Activated T-cell treated with anti-CD3 and anti-CD28 coated beads for 48 hours (primary cell): ENCODE results near the gene MCOLN3.
"Not testable (repeated sequence)": the region's sequence is repeated elsewhere in the genome, so short reads cannot be mapped to it uniquely, and the experiment has no call there.

Experiments
- DNase-seq: peaks from one replicate; pipeline ENCODE4 v3.0.0-alpha.2; 2020; ENCODE audit warnings: low read depth

Gene MCOLN3

DNA sequence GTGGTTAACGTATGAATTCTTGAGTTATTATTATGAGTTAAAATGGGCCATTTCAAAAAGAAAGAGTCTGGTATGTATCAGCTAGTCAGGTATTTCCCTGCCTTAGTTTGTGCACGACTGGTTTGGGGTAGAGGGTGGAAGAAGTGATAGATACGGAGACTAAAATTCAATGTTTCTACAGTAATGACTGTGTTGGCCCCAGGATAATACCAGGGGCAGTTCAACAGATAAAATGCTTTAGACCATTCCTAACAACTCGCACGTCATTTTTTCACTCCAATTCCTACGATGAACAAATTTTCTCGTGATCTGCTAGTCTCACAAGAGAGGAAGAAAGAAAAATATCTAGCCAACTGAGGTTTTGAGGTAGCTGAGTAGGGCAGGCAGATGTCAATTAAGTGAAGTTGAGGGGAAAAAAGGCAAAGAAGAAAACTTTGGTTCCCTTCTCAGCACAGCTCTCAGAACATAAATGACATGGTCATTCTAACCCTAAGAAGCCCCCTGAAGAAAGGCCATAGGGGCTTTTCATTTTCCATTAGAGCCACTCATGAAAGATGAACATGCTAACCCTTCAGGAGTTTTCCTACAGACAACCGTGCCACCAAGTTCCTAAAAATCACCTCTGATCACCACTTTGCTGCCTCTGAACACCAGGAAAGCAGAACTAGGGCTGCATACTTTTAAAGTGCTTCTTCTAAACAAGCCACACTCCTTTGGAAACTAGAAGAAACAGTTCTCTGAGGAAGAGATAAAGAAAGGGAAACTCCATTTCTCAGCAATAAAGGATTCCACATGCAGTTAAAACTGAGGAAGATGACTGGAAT, 57.0 kb downstream of the MCOLN3 start:
- no peak for DNase-seq

DNA sequence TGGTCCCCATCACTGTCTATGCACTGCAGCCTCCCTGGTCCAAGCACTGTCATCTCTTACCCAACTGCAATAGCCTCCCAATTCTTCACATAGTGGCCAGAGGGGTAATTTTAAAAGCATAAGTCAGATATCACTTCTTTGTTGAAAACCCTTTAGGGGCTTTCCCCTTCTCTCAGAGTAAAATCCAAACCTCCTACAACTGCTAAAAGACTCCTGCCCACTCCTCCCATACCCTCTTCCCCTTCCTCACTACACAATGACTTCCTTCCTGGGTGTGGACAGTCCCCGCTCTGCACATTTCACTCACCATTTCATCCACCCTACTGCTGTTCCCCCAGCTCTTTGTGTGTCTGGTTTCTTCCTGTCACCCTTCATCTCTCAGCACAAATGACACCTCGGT, 59.7 kb downstream of the MCOLN3 start:
- DNase-seq: no peak

DNA sequence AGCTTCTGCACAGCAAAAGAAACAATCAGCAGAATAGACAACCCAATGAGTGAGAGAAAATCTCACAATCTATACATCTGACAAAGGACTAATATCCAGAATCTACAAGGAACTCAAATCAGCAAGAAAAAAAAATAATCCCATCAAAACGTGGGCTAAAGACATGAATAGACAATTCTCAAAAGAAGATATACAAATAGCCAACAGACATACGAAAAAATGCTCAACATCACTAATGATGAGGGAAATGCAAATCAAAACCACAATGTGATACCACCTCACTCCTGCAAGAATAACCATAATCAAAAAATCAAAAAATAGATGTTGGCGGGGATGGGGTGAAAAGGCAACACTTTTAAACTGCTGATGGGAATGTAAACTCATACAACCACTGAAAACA, 61.7 kb downstream of the MCOLN3 start:
- DNase-seq: not testable (repeated sequence)

DNA sequence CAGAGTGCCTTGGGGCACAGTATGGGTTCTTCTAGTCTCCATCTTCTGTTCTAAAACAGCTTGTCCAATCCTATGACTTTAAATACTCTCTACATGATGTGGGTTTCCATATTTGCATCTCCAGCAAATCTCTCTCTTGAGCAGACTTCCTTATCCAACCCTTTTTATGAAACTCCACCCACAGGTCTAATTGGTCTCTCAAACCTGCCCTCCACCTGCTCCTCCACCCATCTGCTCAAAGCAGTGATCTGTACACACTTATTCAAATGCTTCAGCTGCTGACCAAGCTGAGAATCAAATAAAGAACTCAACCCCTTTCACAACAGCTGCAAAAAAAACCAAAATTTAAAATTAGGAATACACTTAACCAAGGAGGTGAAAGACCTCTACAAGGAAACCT, 62.9 kb downstream of the MCOLN3 start:
- no peak for DNase-seq

DNA sequence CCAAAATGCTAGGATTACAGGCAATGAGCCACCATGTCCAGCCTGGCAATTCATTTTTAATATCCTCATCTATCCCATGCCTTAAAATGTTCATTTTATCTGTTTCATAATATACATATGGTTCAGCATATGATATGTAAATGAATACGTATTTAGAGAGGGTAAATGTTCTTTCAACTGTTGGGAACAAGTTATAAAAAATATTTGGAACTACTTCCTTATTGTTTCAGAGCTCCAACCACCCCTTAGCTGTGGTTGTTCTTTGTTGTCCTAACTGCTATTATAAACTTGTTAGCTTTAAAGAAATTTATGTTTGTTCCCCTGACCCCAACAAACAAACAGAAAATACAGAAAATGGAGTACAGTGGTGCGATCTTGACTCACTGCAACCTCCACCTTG, 65.9 kb downstream of the MCOLN3 start:
- DNase-seq: no peak

DNA sequence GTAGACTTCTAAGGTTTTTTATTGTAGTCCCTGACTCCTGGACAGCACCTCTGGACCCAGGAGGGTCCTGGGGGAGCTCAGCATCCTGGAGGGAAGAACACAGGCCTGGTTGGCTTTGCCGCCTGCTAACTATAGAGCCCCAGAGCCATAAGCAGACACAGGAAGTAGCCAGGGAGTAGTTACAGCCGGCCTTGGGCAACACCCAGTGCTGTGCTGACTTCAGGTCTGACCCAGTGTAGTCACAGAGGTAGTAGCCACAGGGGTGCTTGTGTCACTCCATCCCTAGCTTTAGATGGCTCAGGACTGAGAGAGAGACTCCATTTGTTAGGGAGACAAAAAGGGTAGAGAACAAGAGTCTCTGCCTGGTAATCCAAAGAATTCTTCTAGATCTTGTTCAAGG, 73.3 kb downstream of the MCOLN3 start:
- no peak for DNase-seq

DNA sequence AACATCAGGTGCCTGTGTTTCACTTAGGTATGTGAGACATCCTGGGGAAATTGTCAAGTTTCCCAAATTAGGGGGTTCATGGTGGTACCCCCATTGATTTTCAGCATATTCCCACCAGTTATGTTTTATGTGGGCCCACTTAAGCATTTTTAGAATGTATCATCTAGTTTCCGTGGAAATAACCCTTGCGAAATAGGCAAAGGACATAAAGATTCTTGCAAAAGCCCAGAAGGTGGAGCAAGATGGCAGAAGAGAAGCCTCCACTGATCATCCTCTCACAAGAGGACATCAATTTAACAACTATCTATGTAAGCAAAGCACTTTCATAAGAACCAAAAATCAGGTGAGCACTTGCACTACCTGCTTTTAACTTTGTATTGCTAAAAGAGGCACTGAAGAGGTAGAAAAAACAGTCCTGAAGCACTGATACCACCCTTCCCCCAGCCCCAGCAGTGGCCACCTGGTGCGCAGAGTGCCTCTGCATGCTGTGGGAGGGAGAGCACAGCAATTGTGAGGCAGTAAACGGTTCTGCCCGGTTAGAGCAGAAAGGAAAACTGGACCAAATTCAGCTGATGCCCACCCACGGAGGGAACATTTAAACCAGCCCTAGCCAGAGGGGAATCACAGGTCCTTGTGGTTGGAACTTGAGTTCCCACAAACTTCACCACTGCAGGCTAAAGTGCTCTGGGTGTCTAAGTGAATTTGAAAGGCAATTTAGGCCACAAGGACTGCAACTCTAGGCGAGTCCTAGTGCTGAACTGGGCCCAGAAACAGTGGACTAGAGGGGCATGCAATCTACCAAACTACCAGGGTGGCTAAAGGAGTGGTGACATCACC, 74.6 kb downstream of the MCOLN3 start:
- DNase-seq: no peak

DNA sequence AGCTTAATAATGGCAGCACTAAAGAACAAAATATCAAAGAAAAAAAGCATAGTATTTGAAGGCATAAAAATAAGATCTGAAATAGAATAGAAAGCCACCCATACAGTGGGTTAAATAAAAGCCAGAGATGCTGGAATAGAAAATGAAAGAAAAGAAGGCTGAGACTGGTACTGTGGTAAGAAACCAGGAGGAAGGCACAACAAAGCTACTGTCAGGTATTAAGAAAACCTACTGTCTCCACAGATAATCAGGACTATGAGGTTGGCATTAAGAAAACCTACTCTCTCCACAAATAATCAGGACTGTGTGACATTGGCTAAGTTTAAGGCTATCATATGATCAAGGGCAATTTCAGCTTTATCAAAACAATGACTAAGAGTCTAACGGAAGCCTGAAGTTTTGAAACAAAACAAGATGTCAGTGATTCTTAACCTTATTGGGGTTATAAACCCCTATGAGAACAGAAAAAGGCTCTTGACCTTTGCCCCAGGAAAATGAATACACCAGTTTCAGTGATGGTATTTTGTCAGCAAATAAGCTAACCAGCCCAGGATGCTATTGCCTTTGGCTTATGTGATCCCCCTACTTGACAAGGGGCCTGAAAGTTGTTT, 75.8 kb downstream of the MCOLN3 start:
- no peak for DNase-seq

DNA sequence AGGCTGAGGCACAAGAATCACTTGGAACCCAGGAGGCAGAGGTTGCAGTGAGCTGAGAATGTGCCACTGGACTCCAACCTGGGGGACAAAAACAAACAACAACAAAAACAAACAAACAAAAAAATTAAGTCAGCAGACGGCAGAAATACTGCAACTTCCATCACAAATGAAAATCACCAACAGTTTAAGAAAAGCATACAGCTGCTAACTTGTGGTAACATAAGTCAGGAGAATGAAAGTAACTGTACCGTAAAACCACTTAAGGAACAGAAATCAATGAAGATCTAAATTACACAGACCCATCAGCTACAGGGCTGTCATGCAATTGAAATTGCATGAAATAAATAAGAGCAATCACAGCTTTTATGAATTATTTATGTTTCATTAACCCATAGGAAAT, 76.3 kb downstream of the MCOLN3 start:
- no peak for DNase-seq

DNA sequence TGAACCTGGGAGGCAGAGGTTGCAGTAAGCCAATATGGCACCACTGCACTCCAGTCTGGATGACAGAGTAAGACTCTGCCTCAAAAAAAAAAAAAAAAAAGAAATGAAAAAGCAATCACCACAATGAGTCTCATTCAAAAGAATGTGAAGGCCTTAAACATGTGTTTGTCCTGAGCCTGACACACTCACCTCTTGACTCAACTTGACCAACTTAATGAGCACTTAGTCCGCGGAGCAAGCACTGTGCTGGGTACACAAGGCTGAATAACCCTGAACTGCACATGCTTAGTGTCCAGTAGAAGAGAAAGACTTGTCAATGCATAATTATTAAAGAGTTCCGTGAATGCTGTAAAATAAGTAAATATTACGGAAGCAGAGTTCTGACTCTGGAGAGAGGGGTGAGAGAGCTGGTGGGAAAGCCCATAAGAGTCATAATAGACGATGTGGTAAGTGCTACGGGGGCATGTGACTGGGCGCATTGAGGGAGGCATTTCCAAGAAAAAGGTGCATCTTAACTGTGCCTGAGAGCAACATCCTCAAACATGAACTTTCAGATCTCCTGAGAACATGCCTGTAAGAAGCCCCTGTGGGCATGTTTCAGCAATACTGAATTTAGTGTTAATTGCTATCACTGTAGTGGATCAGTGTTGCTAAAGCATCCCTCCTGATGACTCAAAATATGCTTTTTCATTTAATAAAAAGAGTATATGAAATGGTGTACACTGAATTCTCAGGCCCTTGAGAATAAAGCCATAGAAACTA, 78.6 kb downstream of the MCOLN3 start:
- DNase-seq: peak; percentile 41

DNA sequence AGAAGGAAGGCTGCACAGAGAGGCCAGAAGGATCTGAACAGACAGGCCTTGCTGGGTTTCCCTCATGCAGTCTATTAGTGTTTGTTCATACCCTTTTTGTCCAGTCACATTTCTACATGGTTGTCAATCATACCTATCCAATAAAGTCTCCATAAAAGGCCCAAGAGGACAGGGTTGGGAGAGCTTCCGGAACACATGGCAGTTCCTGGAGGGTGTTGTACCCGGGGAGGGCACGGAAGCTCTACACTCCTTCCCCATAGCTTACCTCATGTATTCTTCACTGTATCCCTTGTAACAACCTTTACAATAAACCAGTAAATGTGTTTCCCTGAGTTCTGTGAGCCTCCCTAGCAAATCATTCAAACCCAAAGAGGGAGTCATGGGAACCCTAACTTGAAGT, 79.4 kb downstream of the MCOLN3 start:
- DNase-seq: no peak

DNA sequence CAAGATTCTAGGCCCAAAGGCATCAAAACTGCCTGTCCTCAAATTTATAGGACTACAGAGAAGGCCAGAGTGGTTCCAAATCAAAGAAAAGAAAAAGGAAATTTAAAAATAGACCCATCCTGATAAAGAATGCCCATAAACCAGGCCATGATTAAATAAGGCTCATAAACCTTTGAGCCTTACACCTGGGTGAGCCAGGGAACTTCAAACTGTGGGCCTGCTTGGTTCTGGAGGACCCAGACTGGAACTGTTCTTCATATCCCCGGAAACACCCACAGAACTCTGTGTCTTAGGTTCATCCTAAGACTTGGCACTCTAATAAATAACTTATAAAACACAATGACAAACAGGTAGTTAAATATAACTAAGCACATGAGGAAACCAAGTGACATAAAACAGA, 80.2 kb downstream of the MCOLN3 start:
- DNase-seq: no peak
